DMS 273 (cell line): Measurements from ENCODE around the gene KLB.
A peak's percentile ranks its signal among the peaks of the same experiment; 100 is the strongest.
"Not testable (repeated sequence)": the region's sequence is repeated elsewhere in the genome, so short reads cannot be mapped to it uniquely, and the experiment has no call there.

Experiments used
- DNase-seq: peaks from one replicate; lab custom pipeline; 2025; ENCODE audit not compliant: unreplicated experiment; lab: John Stamatoyannopoulos, UW

The KLB gene

DNA sequence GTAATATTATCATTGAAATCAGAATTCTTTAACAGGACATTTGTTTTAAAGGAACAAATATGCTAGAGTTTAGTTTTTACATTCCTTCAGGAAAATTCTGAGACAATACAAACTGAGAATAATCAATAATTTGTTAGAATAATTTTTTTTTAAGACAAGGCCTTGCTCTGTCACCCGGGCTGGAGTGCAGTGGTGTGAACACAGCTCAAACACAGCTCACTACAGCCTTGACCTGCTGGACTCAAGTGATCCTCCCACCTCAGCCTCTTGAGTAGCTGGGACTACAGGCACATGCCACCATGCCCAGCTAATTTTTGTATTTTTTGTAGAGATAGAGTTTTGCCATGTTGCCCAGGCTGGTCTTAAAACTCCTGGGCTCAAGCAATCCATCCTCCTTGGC lies 18.6 kb downstream of the KLB start:
- DNase-seq, result not testable (repeated sequence)

DNA sequence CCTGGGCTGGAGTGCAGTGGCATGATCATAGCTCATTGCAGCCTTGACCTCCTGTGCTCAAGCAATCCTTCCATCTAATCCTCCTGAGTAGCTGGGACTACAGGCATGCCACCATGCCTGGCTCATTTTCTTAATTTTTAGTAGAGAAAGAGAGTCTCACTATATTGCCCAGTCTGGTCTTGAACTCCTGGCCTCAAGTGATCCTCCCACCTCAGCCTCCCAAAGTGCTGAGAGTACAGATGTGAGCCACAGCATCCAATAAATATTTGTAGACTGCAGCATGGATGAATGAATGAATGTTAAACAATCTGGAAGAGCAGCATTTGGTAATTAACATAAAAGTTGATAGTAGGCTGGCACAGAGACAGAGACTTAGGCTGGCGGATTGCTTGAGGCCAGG lies 20.0 kb downstream of the KLB start:
- DNase-seq, result no peak

DNA sequence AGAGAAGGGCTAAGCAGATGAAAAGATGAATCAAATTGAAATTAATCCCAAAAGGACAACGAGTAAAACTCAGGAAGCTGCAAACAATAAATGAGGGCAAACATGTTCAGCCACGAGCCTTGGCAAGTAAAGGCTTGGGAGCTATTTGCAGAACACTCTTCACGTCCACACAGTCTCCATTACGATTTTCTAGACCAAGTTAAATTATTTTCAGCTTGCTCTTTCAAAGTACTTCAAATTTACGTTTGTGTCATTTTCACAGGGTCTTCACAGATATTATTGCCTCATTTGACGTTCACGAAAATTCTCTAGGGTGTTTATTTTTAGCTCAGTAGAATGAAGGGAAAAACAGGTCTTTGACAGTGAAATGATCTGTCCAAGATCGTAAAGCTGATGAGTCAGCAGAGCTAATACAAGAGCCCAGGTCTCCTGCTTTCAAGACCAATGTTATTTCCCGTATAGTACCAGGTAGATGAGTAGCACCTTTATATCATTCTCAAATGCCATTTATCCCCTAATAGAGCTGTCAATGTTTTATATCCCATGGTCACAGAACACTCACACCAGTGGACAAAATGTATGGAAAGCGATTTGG lies 20.9 kb downstream of the KLB start:
- no peak for DNase-seq

DNA sequence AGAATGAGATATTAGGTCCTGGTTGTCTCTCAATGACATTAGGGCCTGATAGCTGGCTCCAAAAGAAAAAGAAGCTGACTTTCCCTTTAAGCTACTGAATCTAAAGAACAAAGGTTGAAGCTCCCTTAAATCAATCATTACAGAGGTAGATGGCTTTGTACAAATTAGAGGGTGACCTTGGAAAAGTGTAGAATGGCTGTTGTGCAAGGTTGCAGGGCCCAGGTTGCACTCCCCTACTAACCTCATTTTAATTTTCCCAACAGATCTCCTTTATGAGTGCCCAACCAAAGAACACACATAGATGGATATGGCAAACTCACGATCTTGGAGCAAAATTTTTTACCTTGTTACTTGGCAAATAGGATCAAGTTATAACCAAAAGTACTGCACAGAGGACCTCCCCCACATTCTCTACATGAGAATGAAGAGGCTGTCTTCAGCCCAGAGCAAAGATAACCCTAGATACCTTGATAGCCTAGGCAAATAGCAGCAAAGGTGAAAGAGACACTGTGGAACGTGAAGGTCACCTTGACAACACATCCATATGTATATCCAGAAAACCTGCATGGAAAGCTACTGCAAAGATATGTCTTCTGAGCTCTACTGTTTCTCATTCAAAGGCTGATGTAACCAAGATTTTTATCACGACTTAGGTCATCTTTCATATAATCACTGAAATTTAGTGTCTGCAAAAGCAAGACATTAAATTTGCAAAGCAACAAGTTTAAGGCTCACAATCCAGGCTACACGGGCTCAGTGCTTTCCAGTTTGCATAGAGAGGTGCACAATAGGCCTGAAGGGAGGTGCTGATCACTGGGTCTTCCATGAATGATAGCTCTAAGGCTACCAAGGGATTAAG lies 23.0 kb downstream of the KLB start:
- no peak for DNase-seq

DNA sequence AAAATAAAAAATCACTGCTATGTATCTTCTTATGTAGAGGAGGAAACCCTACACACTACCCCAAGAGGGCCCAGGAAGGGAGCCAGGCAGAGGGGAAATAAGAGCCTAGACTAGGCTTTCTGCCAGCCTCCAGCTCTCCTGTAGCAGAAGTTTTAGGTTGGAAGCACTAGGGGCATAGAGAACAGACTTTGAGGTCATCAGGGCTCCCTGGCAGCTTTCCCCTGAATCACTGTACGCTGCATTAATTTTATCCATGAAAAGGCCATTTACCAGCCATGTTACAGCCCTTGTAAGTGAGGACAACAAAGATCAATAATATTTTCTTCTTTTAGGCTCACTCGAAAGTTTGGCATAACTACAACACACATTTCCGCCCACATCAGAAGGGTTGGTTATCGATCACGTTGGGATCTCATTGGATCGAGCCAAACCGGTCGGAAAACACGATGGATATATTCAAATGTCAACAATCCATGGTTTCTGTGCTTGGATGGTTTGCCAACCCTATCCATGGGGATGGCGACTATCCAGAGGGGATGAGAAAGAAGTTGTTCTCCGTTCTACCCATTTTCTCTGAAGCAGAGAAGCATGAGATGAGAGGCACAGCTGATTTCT lies 27.3 kb downstream of the KLB start:
- DNase-seq, result peak; percentile 7

DNA sequence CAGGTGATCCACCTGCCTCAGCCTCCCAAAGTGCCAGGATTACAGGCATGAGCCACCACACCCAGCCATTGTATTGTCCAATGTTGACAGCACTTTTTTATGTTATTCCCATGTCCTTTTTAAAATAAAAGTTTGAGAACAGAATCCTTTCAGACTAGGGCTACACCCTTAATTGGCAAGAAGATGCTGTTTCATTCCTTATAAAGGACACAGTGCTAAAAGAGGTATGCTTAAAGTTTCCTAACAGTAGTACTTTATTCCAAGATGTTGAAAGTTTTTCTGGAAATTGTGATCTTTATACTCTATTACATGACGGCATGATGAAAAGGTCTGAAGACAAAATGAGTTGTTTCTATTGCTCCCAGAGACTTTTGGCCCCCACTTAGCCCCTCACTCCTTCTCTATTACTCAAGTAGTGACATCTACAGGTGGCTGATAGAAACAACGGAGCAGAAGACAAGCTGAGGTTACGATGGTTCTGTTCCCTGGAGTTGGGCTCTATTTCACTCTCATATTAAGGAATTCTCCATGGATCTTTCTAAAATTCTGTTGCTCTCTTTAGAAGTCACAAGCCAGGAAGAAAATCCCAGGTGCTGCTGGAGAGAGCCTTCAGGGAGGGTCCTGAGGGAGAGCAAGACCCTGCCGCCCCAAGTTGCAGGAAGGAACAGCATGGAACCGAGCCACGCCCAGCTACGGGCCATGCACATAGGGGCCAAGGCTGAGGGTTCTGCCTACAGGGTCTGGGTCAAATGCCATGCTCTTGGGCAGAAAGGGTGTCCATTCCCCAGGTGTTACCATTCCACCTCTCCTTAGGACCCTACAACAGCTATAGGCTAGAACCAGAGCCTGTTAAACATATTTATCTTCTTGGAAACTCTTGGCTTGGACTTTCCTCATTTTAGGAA lies 29.2 kb downstream of the KLB start:
- DNase-seq, result peak; percentile 7

DNA sequence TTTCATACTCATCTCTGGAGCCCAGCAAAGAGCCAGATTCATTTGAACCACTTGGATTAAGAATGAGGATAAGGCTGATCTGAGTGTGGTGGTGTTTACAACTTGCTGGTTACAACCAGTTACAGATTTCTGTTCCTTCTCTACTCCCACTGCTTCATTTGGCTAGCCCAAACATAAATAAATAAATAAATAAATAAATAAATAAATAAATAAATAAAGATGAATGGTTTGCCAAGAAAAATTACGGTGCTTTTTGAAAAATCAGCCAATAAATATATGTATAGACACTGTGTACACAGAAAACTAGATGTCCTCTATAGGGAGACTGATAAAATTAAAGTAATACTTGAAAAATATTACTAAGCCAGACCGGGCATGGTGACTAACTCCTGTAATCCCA lies 34.9 kb downstream of the KLB start:
- DNase-seq, result no peak

DNA sequence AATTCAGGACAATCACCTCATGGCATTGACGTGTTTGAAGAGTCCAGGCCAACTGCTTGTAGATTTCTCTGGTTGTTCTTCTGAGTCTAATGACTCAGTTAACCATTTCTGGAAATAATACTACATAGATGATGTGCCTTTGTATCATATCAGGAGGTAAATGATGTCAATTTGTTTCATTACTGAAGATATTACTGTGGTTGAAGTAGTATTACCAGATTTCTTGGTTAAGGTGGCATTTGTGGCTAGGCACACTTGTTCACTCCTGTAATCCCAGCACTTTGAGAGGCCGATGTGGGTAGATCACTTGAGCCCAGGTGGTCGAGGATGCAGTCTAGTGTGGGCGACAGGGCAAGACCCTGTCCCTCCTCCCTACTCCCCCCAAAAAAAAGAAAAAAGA lies 36.3 kb downstream of the KLB start:
- DNase-seq, result no peak

DNA sequence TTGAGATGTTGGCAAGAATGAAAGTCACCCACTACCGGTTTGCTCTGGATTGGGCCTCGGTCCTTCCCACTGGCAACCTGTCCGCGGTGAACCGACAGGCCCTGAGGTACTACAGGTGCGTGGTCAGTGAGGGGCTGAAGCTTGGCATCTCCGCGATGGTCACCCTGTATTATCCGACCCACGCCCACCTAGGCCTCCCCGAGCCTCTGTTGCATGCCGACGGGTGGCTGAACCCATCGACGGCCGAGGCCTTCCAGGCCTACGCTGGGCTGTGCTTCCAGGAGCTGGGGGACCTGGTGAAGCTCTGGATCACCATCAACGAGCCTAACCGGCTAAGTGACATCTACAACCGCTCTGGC lies 39.7 kb downstream of the KLB start:
- no peak for DNase-seq

DNA sequence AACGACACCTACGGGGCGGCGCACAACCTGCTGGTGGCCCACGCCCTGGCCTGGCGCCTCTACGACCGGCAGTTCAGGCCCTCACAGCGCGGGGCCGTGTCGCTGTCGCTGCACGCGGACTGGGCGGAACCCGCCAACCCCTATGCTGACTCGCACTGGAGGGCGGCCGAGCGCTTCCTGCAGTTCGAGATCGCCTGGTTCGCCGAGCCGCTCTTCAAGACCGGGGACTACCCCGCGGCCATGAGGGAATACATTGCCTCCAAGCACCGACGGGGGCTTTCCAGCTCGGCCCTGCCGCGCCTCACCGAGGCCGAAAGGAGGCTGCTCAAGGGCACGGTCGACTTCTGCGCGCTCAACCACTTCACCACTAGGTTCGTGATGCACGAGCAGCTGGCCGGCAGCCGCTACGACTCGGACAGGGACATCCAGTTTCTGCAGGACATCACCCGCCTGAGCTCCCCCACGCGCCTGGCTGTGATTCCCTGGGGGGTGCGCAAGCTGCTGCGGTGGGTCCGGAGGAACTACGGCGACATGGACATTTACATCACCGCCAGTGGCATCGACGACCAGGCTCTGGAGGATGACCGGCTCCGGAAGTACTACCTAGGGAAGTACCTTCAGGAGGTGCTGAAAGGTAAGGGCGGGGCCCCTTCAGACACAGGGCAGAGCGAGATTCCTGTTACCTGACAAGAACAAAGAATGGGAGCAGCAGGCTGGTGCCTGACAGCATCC lies 40.3 kb downstream of the KLB start:
- DNase-seq, result no peak

DNA sequence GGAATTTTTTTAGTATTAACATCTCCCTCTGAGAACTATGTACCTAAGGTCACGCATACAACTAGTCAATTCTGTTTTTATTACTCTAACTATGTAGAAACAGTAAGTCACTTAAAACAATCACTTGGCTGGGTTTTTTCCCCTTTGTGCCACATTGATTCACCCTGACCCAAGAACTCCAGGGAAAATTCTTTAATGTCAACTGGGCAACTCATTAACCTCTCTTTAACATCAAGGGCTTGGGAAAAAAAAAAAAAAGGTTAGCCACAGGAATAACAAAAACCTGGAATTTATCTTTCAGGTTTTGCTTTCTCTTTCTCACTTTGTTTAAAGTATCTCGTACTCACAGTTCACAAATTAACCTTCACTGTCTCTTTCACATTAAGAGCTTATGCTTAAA lies 43.9 kb downstream of the KLB start:
- DNase-seq, result peak; percentile 32

DNA sequence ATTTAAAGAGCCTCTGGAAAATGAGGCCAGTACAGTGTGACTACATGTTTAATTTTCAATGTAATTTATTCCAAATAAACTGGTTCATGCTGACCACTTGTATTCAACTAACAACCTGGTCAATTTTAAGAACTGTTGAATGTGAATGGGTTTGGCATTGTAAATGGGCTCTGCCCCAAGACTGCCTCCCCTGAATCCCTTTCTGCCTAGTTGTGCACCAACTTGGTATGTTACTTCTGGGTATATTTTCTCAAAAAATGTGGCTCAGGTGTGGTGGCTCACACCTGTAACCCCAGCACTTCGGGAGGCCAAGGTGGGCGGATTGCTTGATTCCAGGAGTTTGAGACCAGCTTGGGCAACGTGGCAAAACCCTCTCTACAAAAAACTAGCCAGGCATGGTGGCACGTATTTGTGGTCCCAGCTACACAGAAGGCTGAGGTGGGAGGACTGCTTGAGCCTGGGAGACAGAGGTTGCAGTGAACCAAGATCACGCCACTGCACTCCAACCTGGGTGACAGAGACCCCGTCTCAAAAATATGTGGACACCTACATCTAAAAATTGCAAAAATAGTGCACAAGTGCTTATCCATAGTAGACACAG lies 44.8 kb downstream of the KLB start:
- DNase-seq, result peak; percentile 39

DNA sequence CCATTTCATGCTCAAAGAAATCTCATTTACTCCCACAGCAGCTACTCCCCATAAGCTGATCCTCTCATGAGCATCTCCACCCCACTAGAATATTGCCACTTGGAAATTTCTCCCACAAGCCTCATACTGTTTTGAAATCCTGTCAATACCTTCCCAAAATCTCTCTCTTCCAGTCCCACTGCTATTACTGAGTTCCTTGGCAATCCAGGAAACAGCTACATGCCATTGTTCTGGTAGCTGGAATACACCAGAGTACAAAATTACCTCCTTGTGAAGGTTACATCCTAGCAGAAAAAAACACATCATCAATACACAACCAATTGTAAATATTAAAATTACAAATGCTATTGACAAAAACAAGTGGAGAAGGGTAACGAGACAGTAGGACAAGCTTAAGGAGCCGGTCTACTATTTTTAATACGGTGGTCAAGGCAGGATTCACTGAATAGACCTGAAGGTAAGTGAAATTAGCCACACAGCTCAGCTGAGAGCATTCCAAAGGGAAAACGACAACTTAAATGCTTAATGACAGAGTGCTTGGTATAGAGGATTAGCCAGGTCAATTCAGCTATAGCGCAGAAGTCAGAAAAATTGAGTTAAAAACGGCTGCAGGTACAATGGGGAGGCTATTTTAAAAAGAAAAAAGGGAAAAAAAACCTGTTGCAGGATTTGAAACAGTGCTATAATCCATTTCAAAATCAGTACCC lies 45.6 kb downstream of the KLB start:
- DNase-seq, result peak; percentile 31

DNA sequence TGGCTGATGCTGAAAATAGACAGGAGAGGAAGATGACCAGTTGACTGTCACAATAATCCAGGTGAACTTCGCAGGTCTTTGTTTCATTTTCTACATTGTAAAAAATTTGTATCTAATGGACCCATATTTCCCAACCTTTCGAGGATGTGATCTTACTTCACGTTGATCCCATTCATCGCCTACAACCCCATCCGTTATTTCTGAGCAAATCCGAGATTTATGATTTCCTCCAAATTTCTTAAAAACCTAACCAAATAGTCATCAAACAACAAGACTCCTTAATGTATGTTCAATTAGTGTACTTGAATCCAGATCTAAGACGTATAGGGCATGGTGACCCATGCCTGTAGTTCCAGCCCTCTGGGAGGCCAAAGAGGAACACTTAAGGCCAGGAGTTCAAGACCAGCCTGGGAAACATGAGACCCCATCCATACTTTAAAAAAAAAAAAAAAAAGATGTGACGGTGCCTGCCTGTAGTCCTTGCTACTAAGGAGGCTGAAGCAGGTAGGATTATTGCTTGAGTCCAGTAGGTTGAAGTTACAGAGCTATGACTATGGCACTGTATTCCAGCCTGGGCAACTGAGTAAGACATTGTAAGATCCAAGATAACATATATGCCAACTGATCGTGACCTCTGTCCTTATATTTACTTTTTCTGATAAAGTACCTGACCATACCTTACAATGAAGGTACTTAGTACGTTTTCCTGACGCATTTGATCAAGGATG lies 46.3 kb downstream of the KLB start:
- peak; percentile 31 for DNase-seq

DNA sequence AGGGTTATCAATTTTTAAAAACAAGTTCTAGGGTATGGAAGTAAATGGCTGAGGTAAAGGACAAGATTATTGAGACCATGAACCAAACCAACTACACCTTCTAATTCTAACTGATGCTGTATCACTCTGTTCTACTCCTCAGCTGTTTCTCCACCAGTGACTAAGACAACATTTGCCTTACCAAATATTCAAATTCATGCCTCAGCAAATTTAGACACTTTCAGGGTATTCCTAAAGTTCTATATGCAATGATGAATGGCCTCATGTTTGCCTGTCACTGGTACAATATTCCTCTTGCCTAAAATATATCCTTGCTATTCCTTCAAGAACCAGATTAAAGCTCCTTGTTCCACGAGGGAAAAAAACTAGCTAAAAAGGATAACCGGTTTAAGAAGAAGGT lies 47.0 kb downstream of the KLB start:
- DNase-seq, result no peak

DNA sequence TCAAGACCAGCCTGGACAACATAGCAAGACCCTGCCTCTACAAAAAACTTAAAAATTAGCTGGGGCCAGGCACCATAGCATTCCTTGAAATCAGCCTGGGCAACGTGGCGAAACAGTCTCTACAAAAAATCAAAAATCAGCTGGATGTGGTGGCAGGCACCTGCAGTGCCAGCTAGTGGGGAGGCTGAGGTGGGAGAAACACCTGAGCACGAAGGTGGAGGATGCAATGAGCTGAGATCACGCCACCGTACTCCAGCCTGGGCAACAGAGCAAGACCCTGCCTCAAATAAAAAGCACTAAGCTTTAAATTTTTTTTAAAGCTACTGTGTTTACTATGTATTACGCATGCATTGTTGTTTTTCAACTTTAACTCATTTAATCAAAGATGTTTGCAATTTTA lies 48.8 kb downstream of the KLB start:
- DNase-seq, result no peak

DNA sequence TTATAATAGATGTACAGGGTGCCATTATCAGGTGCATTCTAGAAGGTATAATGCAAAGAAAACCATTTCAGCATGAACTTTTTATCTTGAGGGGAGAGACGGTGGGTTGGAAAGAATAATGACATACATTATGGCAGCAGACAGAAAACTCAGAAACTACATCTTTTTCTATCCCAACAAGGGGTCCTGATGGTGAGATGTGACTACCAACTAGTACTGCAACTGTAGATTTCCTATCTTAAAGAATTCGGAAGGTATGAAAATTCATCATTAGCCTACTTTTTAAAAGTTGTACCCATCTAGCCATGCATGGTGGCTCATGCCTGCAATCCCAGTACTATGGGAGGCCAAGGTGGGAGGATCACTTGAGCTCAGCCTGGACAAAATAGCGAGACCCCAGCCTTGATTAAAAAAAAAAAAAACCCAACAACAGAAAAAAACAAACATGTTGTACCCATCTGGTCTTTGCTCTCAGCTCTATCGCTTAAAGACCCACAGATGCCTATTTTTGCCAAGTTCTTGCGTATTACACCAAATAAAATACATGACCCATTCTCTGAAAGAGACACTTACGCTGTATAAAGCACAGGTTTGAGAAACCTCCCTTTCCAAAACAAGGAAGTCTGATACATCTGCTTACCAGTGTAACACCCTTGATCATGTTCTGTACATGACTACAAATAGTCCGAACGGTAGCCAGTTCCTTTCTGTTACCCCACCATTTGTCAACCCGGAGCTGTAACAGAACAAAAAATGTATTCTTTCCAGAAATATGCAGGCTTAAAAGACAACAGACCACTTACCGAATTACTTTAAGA lies 50.4 kb downstream of the KLB start:
- no peak for DNase-seq

DNA sequence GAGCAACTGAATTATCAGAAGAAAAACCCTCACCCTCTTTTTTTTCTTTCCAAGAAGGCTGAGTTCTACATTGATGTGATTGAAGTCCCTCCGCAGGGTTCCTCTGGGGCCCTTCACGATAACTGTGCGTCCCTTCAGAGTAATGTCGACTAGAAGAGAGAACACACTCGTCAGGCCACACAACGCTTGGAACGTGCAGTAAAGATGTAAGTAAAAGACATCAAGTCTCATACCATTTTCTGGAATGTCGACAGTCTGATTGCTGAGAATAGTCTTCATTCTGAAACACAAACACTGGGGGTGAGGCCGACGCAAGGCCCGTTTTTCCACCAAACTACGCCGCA lies 51.4 kb downstream of the KLB start:
- not testable (repeated sequence) for DNase-seq
